Activated CD8-positive, alpha-beta T cell treated with anti-CD3 and anti-CD28 coated beads for 36 hours (primary cell): ENCODE results near the gene CLDN1. TPM values are rescaled to one million over a fixed set of nuclear protein-coding genes. Genes with fewer than 3 reads are reported as not detected.

ENCODE experiments used
- ATAC-seq: fragments of 200-7000 bp; cut with Tn5 transposase; one replicate; pipeline ENCODE4 v1.10.0; 2021; ENCODE audit warnings: mild to moderate bottlenecking, moderate library complexity
- CTCF ChIA-PET: fragments of 350-600 bp; sonication (Branson Sonifier 250); formaldehyde crosslinking; loops from one replicate; lab custom pipeline; 2021; ENCODE audit warnings: antibody characterized with exemption; lab: Charles Lee
- POLR2A ChIA-PET: fragments of 350-600 bp; sonication (Branson Sonifier 250); formaldehyde crosslinking; loops from one replicate; lab custom pipeline; 2021; ENCODE audit warnings: antibody characterized with exemption; lab: Charles Lee
- DNase-seq: peaks from one replicate; pipeline ENCODE4 v3.0.0-alpha.2; 2020
- H3K27ac Mint-ChIP-seq: one replicate; pipeline ENCODE4 v1.8.0; 2021; ENCODE audit warnings: mild to moderate bottlenecking, mixed read lengths
- H3K27me3 Mint-ChIP-seq: one replicate; pipeline ENCODE4 v1.8.0; 2021; ENCODE audit warnings: mixed read lengths
- H3K36me3 Mint-ChIP-seq: one replicate; pipeline ENCODE4 v1.8.0; 2021; ENCODE audit warnings: low read depth, mixed read lengths
- H3K4me1 Mint-ChIP-seq: one replicate; pipeline ENCODE4 v1.8.0; 2021; ENCODE audit warnings: low read depth, mixed read lengths
- H3K4me3 Mint-ChIP-seq: one replicate; pipeline ENCODE4 v1.8.0; 2021; ENCODE audit warnings: mild to moderate bottlenecking, moderate library complexity, mixed read lengths
- H3K9me3 Mint-ChIP-seq: one replicate; pipeline ENCODE4 v1.8.0; 2021; ENCODE audit warnings: mixed read lengths
- CTCF ChIP-seq: fragments of 200-600 bp; IDR thresholded peaks from one replicate; pipeline ENCODE4 v1.8.0; 2022; ENCODE audit warnings: antibody characterized with exemption, mild to moderate bottlenecking
- intact Hi-C: fragments of 100-400 bp; cut with micrococcal nuclease; formaldehyde crosslinking; loops from one replicate; pipeline ENCODE4 v1.10.0; 2022
- total RNA-seq, 2 experiments: library from RNA; stranded (reverse); gene quantifications; one replicate each; pipeline ENCODE4 v1.2.3, GENCODE V29; 2021

The CLDN1 gene
- total RNA-seq, 2 experiments from 2014 or later, result 0.58 to 0.77 TPM

GRCh38 chr3:190308154-190308553 is 14.1 kb downstream of the CLDN1 start:
- Mint-ChIP-seq H3K36me3 (no peaks in the 10 kb centered on the region), H3K27ac (no peak overlapping the region), H3K4me3 (no peak overlapping the region), H3K27me3 (peaks cover 22% of the 10 kb centered on the region), H3K9me3 (no peaks in the 10 kb centered on the region), H3K4me1 (peaks cover 25% of the 10 kb centered on the region)
- CTCF ChIA-PET, result interaction anchor here (1.9 to 2.2 kb wide), 2 partner anchors 14 kb away, joined by 11 to 16 read pairs; partner anchors contain the start of gene CLDN1
- POLR2A ChIA-PET, result no interaction called here
- ATAC-seq, result no peak
- intact Hi-C loops, result no loop called here
- DNase-seq, result no peak
- no peak for TF ChIP-seq CTCF

- no peak for ATAC-seq
- Mint-ChIP-seq H3K36me3 (no peaks in the 10 kb centered on the region), H3K4me1 (peaks cover 25% of the 10 kb centered on the region), H3K27ac (peak overlapping the region; percentile 88), H3K9me3 (no peaks in the 10 kb centered on the region), H3K27me3 (peaks cover 18% of the 10 kb centered on the region), H3K4me3 (peak overlapping the region; percentile 12)
- intact Hi-C loops, result no loop called here
- DNase-seq, result no peak
- POLR2A ChIA-PET, result interaction anchor here (1.4 kb wide), 1 partner anchor 12 kb away, joined by 5 read pairs; no protein-coding TSS in a partner anchor
- TF ChIP-seq CTCF, result no peak
- CTCF ChIA-PET, result interaction anchor here (1.2 to 2.2 kb wide), 4 partner anchors 12 to 339 kb away, joined by 3 to 16 read pairs (median 4); partner anchors contain the start of gene CLDN1
Observed at GRCh38 chr3:190307164-190307545, 15.1 kb downstream of the CLDN1 start.

- Mint-ChIP-seq H3K4me3 (peak overlapping the region; percentile 37), H3K9me3 (no peaks in the 10 kb centered on the region), H3K36me3 (no peaks in the 10 kb centered on the region), H3K4me1 (peaks cover 30% of the 10 kb centered on the region), H3K27me3 (peaks cover 18% of the 10 kb centered on the region), H3K27ac (peak overlapping the region; percentile 88)
- POLR2A ChIA-PET, result interaction anchor here (0.6 to 1.4 kb wide), 2 partner anchors 12 to 345 kb away, joined by 3 to 5 read pairs; no protein-coding TSS in a partner anchor
- intact Hi-C loops, result no loop called here
- no peak for TF ChIP-seq CTCF
- peak; percentile 94 for ATAC-seq
- CTCF ChIA-PET, result interaction anchor here (1.2 to 2.2 kb wide), 4 partner anchors 12 to 339 kb away, joined by 3 to 16 read pairs (median 4); partner anchors contain the start of gene CLDN1
- peak; percentile 61 for DNase-seq
Observed at GRCh38 chr3:190306513-190307163, 15.6 kb downstream of the CLDN1 start.

- peak overlapping the region; percentile 88 for H3K27ac Mint-ChIP-seq
- no peaks in the 10 kb centered on the region for H3K36me3 Mint-ChIP-seq
- ChIA-PET CTCF (interaction anchor here (1.9 to 2.2 kb wide), 2 partner anchors 13 to 16 kb away, joined by 6 to 16 read pairs; partner anchors contain the start of gene CLDN1), POLR2A (interaction anchor here (0.6 kb wide), 1 partner anchor 344 kb away, joined by 3 read pairs; no protein-coding TSS in a partner anchor)
- DNase-seq (no peak), ATAC-seq (no peak)
- H3K27me3 Mint-ChIP-seq, result peaks cover 16% of the 10 kb centered on the region
- no peak overlapping the region for H3K4me3 Mint-ChIP-seq
- intact Hi-C loops, result no loop called here
- no peak for TF ChIP-seq CTCF
- peaks cover 33% of the 10 kb centered on the region for H3K4me1 Mint-ChIP-seq
- no peaks in the 10 kb centered on the region for H3K9me3 Mint-ChIP-seq
Observed at GRCh38 chr3:190306026-190306425, 16.2 kb downstream of the CLDN1 start.

GRCh38 chr3:190305406-190305805 is 16.8 kb downstream of the CLDN1 start:
- Mint-ChIP-seq H3K27ac (no peak overlapping the region), H3K36me3 (no peaks in the 10 kb centered on the region), H3K9me3 (no peaks in the 10 kb centered on the region), H3K4me1 (peaks cover 35% of the 10 kb centered on the region), H3K27me3 (peaks cover 17% of the 10 kb centered on the region), H3K4me3 (no peak overlapping the region)
- ATAC-seq, result no peak
- POLR2A ChIA-PET, result no interaction called here
- CTCF ChIA-PET, result interaction anchor here (1.9 to 4.0 kb wide), 2 partner anchors 13 to 17 kb away, joined by 6 to 20 read pairs; partner anchors contain the start of gene CLDN1
- intact Hi-C loops, result no loop called here
- TF ChIP-seq CTCF, result no peak
- DNase-seq, result no peak
